K562 treated with DMSO at 1 percent for 24 hours (cell line): ENCODE results near the gene HCFC2. TPM values are rescaled to one million over a fixed set of nuclear protein-coding genes. Genes with fewer than 3 reads are reported as not detected.

Experiments used
- total RNA-seq: library from RNA; unstranded; fragments of 300-600 nt; gene quantifications from 2 replicates; pipeline ENCODE4 v1.2.3, GENCODE V29; 2022; ENCODE audit warnings: low read depth; ENCODE audit not compliant: insufficient read depth

Gene HCFC2
- total RNA-seq, result 4.3 and 4.5 TPM in 2 replicates

DNA sequence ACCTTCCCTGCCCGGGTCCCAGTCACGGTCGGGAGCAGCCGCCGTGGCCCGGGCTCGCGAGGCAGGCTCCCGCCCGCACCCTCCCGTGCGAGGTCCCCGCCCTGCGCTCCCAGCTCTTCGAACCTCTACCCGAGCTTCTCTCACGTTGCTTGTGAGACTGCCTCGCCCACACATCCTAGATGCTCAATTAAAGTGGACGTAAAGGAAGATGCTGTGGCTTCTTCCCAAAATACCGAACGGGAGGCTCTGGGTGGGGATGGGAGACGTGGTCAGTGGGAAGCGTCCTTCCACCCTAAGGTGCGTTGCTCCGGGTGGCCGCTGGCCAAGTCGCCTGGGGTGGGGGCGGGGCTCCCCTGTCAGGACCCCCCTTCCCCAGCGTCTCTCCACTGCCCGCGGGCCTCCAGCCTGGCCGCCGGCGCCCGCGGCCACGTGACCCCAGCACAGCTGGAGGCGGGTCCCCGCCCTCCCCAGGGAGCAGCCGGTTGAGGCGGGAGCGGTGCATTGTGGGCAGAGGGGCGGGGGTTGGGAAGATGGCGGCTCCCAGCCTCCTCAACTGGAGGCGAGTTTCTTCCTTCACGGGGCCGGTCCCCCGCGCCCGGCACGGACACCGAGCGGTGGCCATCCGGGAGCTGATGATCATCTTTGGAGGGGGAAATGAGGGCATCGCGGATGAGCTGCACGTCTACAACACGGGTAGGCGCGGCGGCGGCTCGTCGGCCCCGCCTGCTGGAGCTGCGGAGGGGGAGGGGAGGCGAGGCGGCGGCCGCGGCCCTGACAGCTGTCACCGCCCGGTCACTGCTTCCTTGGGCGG is at the start of gene HCFC2:
Gene HCFC2 (plus strand): TSS at position 501 of the 811 bp plus-strand sequence. CDS start 30 bp downstream, at position 531.

DNA sequence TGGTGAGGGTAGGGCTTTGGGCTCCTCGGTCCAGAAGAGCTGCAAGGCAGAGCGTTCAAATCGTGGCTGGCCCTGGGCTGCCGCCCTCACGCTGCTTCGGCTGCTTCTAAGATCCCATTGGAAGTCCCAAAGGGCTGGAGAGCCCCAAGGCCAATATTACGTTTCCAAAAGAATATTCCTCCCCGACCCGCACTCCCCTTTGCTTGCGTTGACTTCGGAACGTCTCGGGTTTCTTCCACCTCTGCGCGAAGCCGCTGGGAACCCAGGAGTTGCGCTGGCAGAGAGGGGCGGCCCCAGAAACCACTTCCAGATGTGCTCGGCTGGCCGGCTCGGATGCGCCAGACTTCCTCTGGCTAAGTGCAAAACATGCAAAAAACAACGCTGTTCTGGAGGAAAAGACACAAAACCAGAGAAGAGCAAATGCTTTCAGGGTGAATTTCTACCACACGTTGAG is 14.4 kb upstream of the HCFC2 start, which contains the start of gene GLT8D2:
Gene GLT8D2 (minus strand): TSS at position 285 of the 454 bp plus-strand sequence. CDS start 30,539 bp downstream, outside the sequence.

DNA sequence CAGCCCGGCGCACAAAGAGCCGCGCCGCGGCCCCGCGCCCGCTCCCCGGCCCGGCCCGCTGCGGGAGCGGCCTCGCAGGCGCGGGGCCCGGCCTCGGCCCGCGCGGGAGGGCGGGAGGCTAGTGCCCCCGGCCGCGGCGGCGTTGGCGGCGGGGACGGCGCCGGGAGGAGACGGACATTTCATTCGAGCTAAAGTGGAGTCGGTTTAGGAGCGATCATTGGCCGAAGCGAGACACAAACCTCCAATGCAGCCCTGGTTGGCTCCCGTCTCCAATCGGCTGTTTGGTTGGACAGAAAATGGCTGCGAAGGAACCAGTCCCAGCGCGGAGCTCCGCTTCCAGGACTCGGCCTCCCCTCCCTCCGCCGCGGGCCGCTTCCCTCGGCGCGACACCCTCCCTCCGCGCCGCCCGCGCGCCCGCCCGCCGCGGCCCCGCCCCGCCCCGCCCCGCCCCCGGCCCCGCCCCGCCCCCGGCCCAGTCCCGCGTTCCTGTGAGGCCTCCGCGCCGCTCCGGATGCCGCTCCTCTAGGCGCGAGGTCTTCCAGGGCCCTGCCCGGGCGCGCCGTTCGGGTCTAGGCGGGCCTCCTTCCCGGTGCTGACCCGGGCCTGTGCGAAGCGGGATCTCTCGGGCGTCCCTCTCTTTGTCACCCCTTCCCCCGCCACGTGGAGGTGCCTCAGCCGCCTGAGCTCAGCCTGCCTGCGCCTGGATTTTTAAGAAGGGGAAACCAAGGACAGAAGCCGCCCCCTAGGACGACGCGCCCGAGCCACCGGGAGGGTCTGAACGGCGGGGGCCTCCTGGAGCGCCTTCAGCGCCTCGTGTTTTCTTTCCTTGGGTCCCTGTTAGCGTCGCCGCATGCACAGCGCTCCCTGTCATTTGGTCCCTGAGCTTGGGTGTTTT is 73.8 kb downstream of the HCFC2 start, which contains the start of gene NFYB:
Gene NFYB (minus strand): TSS at position 309 of the 895 bp plus-strand sequence. CDS start 2,757 bp downstream, outside the sequence.

Other genes starting within 250 kb of the HCFC2 start
- gene NT5DC3, start 223.3 kb upstream of the HCFC2 start, total RNA-seq, result 4.7 and 5.5 TPM in 2 replicates
- 256 and 285 TPM in 2 replicates for gene HSP90B1, start 134.1 kb upstream of the HCFC2 start, total RNA-seq
- 17.6 and 22.5 TPM in 2 replicates for gene TDG, start 98.7 kb upstream of the HCFC2 start, total RNA-seq
- 0.23 TPM in 1 of 2 replicates, not detected in the other for gene GLT8D2, start 14.3 kb upstream of the HCFC2 start, total RNA-seq
- 17.7 and 18.3 TPM in 2 replicates for gene NFYB, start 73.7 kb downstream of the HCFC2 start, total RNA-seq
- gene TXNRD1, start 151.2 kb downstream of the HCFC2 start, total RNA-seq, result 106 and 123 TPM in 2 replicates
- not detected in 2 replicates for gene EID3, start 239.2 kb downstream of the HCFC2 start, total RNA-seq